Measurements from ENCODE around the gene RIOK1. TPM values are rescaled to one million over a fixed set of nuclear protein-coding genes. Genes with fewer than 3 reads are reported as not detected.

Gene RIOK1
- total RNA-seq, 2 experiments from 2014 or later: 26.1 to 42.5 TPM

DNA sequence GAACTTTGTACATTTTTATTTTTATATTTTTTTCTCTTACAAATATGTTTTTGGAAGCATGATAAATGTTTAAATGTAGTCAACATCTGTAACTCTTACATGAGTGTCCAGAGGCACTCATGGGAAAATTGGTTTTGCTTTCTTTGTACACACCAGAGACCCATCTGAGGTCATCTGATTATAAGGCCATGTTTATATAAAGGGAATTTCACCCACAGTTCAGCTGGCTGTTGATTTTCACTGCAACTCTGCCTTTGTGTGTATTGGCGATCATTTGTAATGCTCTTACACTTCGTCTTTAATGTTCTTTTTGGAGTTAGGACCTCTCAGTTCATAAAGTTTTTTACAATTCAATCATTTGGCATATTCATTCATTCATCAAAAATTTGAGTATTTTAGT is 28.1 kb downstream of the RIOK1 start:
- ATAC-seq (no peak), DNase-seq (no peak)
- no peaks in the 10 kb centered on the region for H3K9me3 Mint-ChIP-seq (ENCODE audit: low read depth)
- no peak overlapping the region for H3K27ac Mint-ChIP-seq
- H3K4me1 Mint-ChIP-seq: no peaks in the 10 kb centered on the region
- CTCF ChIA-PET: no interaction called here
- peaks cover 38% of the 10 kb centered on the region for H3K36me3 Mint-ChIP-seq
- no peak overlapping the region for H3K4me3 Mint-ChIP-seq
- no peaks in the 10 kb centered on the region for H3K27me3 Mint-ChIP-seq

- H3K27ac Mint-ChIP-seq: no peak overlapping the region
- H3K4me3 Mint-ChIP-seq: no peak overlapping the region
- H3K4me1 Mint-ChIP-seq: no peaks in the 10 kb centered on the region
- no peak for ATAC-seq
- H3K36me3 Mint-ChIP-seq: peaks cover 35% of the 10 kb centered on the region
- H3K27me3 Mint-ChIP-seq: no peaks in the 10 kb centered on the region
- H3K9me3 Mint-ChIP-seq (ENCODE audit: low read depth): no peaks in the 10 kb centered on the region
- CTCF ChIA-PET: no interaction called here
- DNase-seq: no peak
Measured at GRCh38 chr6:7418238-7418905, 28.8 kb downstream of the RIOK1 start.

GRCh38 chr6:7419065-7419464 is 29.5 kb downstream of the RIOK1 start:
- no peaks in the 10 kb centered on the region for H3K4me1 Mint-ChIP-seq
- peaks cover 32% of the 10 kb centered on the region for H3K36me3 Mint-ChIP-seq
- no peak for ATAC-seq
- H3K9me3 Mint-ChIP-seq (ENCODE audit: low read depth): no peaks in the 10 kb centered on the region
- DNase-seq: no peak
- H3K27me3 Mint-ChIP-seq: no peaks in the 10 kb centered on the region
- no peak overlapping the region for H3K4me3 Mint-ChIP-seq
- CTCF ChIA-PET: no interaction called here
- H3K27ac Mint-ChIP-seq: no peak overlapping the region

- no peak overlapping the region for H3K27ac Mint-ChIP-seq
- DNase-seq (no peak), ATAC-seq (no peak)
- CTCF ChIA-PET: no interaction called here
- no peaks in the 10 kb centered on the region for H3K4me1 Mint-ChIP-seq
- no peak overlapping the region for H3K4me3 Mint-ChIP-seq
- H3K36me3 Mint-ChIP-seq: peaks cover 21% of the 10 kb centered on the region
- no peaks in the 10 kb centered on the region for H3K27me3 Mint-ChIP-seq
- no peaks in the 10 kb centered on the region for H3K9me3 Mint-ChIP-seq (ENCODE audit: low read depth)
Measured at GRCh38 chr6:7421066-7421465, 31.5 kb downstream of the RIOK1 start.

GRCh38 chr6:7424058-7424457 is 34.5 kb downstream of the RIOK1 start:
- no peak for ATAC-seq
- H3K27ac Mint-ChIP-seq: no peak overlapping the region
- CTCF ChIA-PET: interaction anchor here (1.6 kb wide), 1 partner anchor 166 kb away, joined by 4 read pairs; the partner anchor contains the start of gene SNRNP48

DNA sequence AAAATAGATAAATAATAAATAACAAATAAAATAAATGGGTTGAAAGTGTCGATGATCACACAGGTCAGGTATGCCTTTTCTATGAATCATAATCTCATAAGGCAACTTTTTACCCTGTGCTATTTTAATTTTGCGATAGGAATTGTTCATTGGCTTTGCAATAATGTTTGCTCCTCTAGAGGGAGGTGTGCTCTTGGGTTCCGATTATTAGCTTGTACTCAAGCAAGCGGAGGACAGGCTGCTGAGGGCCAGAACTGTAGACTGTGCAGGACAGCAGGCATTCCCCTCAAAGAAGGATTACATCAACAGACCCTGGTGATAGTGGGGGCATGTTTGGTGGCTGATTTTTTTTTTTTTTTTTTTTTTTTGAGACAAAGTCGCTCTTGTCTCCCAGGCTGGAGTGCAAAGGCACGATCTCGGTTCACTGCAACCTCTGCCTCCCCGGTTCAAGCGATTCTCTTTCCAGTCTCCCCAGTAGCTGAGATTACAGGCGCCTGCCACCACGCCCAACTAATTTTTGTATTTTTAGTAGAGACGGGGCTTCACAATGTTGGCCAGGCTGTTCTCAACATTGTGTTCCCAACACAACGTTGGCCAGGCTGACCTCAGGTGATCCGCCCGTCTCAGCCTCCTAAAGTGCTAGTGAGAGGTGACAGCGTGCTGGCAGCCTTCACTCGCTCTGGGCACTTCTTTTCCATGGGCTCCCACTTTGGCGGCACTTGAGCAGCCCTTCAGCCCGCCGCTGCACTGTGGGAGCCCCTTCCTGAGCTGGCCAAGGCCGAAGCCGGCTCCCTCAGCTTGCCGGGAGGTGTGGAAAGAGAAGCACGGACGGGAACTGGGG is 35.6 kb downstream of the RIOK1 start:
- H3K36me3 Mint-ChIP-seq: no peaks in the 10 kb centered on the region
- CTCF ChIA-PET: interaction anchor here (0.7 to 1.6 kb wide), 4 partner anchors 14 to 193 kb away, joined by 3 to 4 read pairs (median 4); partner anchors contain the start of gene SNRNP48
- H3K27me3 Mint-ChIP-seq: no peaks in the 10 kb centered on the region
- H3K9me3 Mint-ChIP-seq (ENCODE audit: low read depth): no peaks in the 10 kb centered on the region
- H3K27ac Mint-ChIP-seq: no peak overlapping the region
- H3K4me1 Mint-ChIP-seq: no peaks in the 10 kb centered on the region
- no peak overlapping the region for H3K4me3 Mint-ChIP-seq
- DNase-seq (no peak), ATAC-seq (no peak)

More at GRCh38 chr6:7424058-7424457, 34.5 kb downstream of the RIOK1 start:
- Mint-ChIP-seq H3K4me1 (no peaks in the 10 kb centered on the region), H3K36me3 (peaks cover 6% of the 10 kb centered on the region), H3K9me3 (ENCODE audit: low read depth) (no peaks in the 10 kb centered on the region), H3K27me3 (no peaks in the 10 kb centered on the region), H3K4me3 (no peak overlapping the region)
- DNase-seq: no peak

DNA sequence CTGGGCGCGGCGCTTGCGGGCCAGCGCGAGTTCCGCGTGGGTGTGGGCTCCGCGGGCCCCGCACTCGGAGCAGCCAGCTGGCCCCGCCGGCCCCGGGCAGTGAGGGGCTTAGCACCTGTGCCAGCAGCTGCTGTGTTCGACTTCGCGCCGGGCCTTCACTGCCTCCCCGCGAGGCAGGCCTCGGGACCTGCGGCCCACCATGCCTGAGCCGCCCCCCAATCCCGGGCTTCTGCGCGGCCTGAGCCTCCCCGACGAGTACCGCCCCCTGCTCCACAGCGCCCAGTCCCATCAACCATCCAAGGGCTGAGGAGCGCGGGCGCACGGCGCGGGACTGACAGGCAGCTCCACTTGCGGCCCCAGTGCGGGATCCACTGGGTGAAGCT is 36.2 kb downstream of the RIOK1 start:
- ATAC-seq: no peak

GRCh38 chr6:7426447-7427169 is 37.0 kb downstream of the RIOK1 start:
- no peak overlapping the region for H3K27ac Mint-ChIP-seq
- CTCF ChIA-PET: interaction anchor here (1.1 kb wide), 1 partner anchor 13 kb away, joined by 4 read pairs; no protein-coding TSS in a partner anchor

More for the DNA sequence above, 36.2 kb downstream of the RIOK1 start:
- no peak overlapping the region for H3K4me3 Mint-ChIP-seq
- no peaks in the 10 kb centered on the region for H3K9me3 Mint-ChIP-seq (ENCODE audit: low read depth)
- H3K36me3 Mint-ChIP-seq: no peaks in the 10 kb centered on the region
- H3K27me3 Mint-ChIP-seq: no peaks in the 10 kb centered on the region
- CTCF ChIA-PET: interaction anchor here (0.7 to 1.6 kb wide), 3 partner anchors 13 to 164 kb away, joined by 3 to 4 read pairs (median 4); partner anchors contain the start of gene SNRNP48
- H3K27ac Mint-ChIP-seq: no peak overlapping the region
- H3K4me1 Mint-ChIP-seq: no peaks in the 10 kb centered on the region
- no peak for DNase-seq

DNA sequence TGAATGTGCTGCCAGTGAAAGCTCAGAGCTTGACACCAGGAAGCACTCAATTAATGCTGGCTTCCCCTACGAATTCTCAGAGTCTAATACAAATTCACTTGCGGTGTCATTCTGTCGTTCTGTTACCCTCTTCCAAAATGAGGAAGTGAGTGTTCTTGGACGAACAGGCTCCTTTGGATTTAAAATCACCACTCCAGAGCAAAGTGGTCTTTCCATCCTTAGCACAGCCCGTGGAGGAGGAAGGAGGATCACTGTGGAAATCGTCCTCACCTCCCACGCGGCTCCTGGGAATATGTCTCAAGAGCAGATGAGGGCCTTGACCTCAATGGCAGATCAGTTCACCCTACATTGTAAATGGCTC is 41.7 kb downstream of the RIOK1 start:
- DNase-seq (no peak), ATAC-seq (no peak)
- Mint-ChIP-seq H3K4me3 (no peak overlapping the region), H3K27ac (no peak overlapping the region), H3K4me1 (no peaks in the 10 kb centered on the region), H3K9me3 (ENCODE audit: low read depth) (no peaks in the 10 kb centered on the region), H3K27me3 (peaks cover 7% of the 10 kb centered on the region), H3K36me3 (no peaks in the 10 kb centered on the region)
- CTCF ChIA-PET: no interaction called here

More at GRCh38 chr6:7426447-7427169, 37.0 kb downstream of the RIOK1 start:
- DNase-seq: no peak
- Mint-ChIP-seq H3K4me3 (no peak overlapping the region), H3K36me3 (no peaks in the 10 kb centered on the region), H3K4me1 (no peaks in the 10 kb centered on the region), H3K9me3 (ENCODE audit: low read depth) (no peaks in the 10 kb centered on the region), H3K27me3 (no peaks in the 10 kb centered on the region)
- ATAC-seq: no peak

- peaks cover 7% of the 10 kb centered on the region for H3K27me3 Mint-ChIP-seq
- no peak overlapping the region for H3K27ac Mint-ChIP-seq
- no peaks in the 10 kb centered on the region for H3K4me1 Mint-ChIP-seq
- H3K36me3 Mint-ChIP-seq: no peaks in the 10 kb centered on the region
- ATAC-seq (no peak), DNase-seq (no peak)
- CTCF ChIA-PET: no interaction called here
- no peaks in the 10 kb centered on the region for H3K9me3 Mint-ChIP-seq (ENCODE audit: low read depth)
- H3K4me3 Mint-ChIP-seq: no peak overlapping the region
Measured at GRCh38 chr6:7431674-7432390, 42.2 kb downstream of the RIOK1 start.

DNA sequence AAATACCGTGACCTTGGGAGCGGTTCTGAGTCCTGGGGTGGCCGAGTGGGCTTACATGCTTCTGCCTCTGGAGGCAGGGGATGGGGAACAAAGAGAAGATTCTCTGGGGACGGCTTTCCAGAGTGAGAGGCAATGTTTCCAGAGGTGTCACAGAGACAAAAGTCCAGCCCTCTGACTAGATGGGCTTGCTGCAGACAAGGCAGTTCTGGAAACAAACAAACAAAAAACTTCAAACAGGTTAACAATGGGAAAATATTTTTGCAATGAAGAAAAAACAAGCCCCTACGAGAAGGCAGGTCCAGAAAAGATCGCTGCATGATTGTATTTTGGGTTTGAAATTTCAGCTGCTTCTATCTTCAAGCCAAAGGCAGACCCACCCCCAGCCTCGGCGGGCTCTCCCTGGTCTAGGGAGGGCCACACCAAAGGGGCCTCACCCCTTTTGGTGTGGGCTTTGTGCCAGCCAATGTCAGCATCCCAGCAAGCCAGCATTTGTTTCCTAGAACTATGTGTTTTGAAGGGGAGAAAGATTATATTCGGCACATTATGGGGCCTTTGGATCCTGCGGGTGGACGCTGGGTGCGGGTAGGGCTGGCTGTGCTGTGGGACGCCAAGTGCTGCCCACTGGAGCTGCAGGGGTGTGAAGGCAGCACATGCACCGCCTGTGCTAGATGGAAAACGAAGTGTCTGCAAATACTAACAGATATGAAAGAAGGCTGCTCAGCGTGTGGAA is 42.9 kb downstream of the RIOK1 start:
- no peak overlapping the region for H3K4me3 Mint-ChIP-seq
- H3K27ac Mint-ChIP-seq: no peak overlapping the region
- H3K9me3 Mint-ChIP-seq (ENCODE audit: low read depth): no peaks in the 10 kb centered on the region
- H3K36me3 Mint-ChIP-seq: no peaks in the 10 kb centered on the region
- CTCF ChIA-PET: no interaction called here
- H3K27me3 Mint-ChIP-seq: peaks cover 7% of the 10 kb centered on the region
- H3K4me1 Mint-ChIP-seq: no peaks in the 10 kb centered on the region
- DNase-seq: no peak
- ATAC-seq: no peak

DNA sequence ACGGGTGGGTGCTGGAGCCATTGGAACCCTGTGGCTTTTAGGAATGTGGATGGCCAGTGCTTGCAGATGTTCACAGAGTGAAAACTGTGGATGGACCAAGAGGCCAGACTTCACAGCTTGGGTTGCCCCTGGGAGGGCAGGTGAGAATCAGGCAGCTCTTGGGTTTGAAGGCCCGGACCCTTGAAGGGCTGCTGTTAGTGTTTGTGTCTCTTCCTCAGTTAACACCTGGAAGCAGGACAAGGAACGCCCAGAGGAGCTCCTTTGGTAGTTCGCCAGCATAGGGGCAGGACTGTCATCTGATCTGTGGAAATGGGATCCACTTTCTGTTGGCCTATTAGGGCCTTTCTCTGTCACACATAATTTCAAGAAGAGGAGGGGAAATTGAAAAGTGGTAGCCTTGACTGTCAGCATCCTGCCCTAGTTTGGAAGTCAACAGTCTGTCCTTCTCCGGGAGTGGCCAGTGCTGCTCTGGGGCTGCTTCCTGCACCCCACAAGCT is 43.6 kb downstream of the RIOK1 start:
- H3K36me3 Mint-ChIP-seq: no peaks in the 10 kb centered on the region
- no peaks in the 10 kb centered on the region for H3K4me1 Mint-ChIP-seq
- CTCF ChIA-PET: no interaction called here
- no peak overlapping the region for H3K4me3 Mint-ChIP-seq
- ATAC-seq (no peak), DNase-seq (no peak)
- H3K27me3 Mint-ChIP-seq: peaks cover 7% of the 10 kb centered on the region
- H3K27ac Mint-ChIP-seq: no peak overlapping the region
- H3K9me3 Mint-ChIP-seq (ENCODE audit: low read depth): no peaks in the 10 kb centered on the region
